ENCODE results near the gene PIK3R3. TPM values are rescaled to one million over a fixed set of nuclear protein-coding genes. Genes with fewer than 3 reads are reported as not detected.

PIK3R3 gene
- total and polyA plus RNA-seq, 2 donors (not counting 3 experiments of a cell fraction or from before 2014, with no cell fraction given), result 7.5 to 14.3 TPM

DNA sequence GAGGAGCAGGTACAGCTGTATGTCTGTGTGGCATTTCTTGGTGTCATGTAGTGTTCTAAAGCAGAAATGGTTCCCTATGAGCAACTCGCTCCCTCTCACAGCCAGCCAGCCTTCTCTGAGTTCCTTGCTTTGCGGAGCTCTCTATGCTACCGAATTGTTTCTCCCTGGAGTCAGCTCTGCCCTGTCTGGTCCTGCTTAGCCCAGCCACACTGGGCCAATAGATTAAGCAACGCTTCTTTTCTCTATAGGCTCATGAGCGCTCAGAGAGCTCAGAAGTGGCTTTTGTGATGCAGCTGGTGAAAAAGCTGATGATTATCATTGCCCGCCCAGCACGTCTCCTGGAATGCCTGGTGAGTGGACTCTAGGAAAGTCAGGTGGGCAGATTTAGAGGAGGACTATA is 113.1 kb downstream of the PIK3R3 start:
- FAIRE-seq, result no peak
- Histone ChIP-seq H4K20me1 (replicated peaks; ENCODE audit: control insufficient read depth, extremely low read depth, insufficient read depth, low read length) (no peaks in the 10 kb centered on the region), H3K36me3 (ENCODE audit: control insufficient read depth in 2 of 2, extremely low read depth in 1 of 2, insufficient read depth in 2 of 2, low read length in 2 of 2) (peaks cover 2% of the 10 kb centered on the region in 2 experiments), H3K4me2 (ENCODE audit: insufficient read depth, low read length) (no peak overlapping the region), H3K27me3 (ENCODE audit: control insufficient read depth in 2 of 2, insufficient read depth in 2 of 2, low read length in 2 of 2) (no peaks in the 10 kb centered on the region), H3K9me3 (replicated peaks; ENCODE audit: control insufficient read depth, insufficient read depth, low read length) (no peaks in the 10 kb centered on the region), H3K79me2 (ENCODE audit: control insufficient read depth, insufficient read depth, low read length) (no peaks in the 10 kb centered on the region), H2AFZ (ENCODE audit: low read depth, low read length) (no peak overlapping the region), H3K9me1 (replicated peaks; ENCODE audit: control insufficient read depth, extremely low read depth, insufficient read depth, low read length) (no peaks in the 10 kb centered on the region), H3K27ac (ENCODE audit: insufficient read depth, low read depth, low read length) (no peak overlapping the region), H3K9ac (replicated peaks; ENCODE audit: extremely low read depth, insufficient read depth, low read length) (no peak overlapping the region), H3K4me1 (ENCODE audit: control insufficient read depth, extremely low read depth, insufficient read depth, low read length) (no peaks in the 10 kb centered on the region), H3K4me3 (replicated peaks in 1 of 3; ENCODE audit: insufficient read depth in 1 of 3, low read depth in 1 of 3, low read length in 3 of 3) (no peak overlapping the region)
- CTCF ChIA-PET, result no interaction called here
- BruUV-seq (replicated peaks), result no TSS peak
- TF ChIP-seq FOS (IDR thresholded peaks at IDR 0.05; ENCODE audit: borderline replicate concordance, insufficient read depth, low read length) (no peak), POLR2A (IDR thresholded peaks at IDR 0.05; ENCODE audit: low read depth, low read length) (no peak), JUN (IDR thresholded peaks at IDR 0.05; ENCODE audit: borderline replicate concordance, insufficient read depth, insufficient read length, low read depth) (no peak), EZH2 (IDR thresholded peaks at IDR 0.05; ENCODE audit: borderline replicate concordance, low read depth, low read length, severe bottlenecking) (no peak), POLR2AphosphoS5 (IDR thresholded peaks at IDR 0.05; ENCODE audit: insufficient read depth, low read depth, low read length) (no peak), MYC (IDR thresholded peaks at IDR 0.05; ENCODE audit: low read depth, low read length) (no peak)
- TF ChIP-seq, protein P1, sequence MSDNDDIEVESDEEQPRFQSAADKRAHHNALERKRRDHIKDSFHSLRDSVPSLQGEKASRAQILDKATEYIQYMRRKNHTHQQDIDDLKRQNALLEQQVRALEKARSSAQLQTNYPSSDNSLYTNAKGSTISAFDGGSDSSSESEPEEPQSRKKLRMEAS (IDR thresholded peaks at IDR 0.05; ENCODE audit: insufficient read depth, insufficient read length), result no peak
- intact Hi-C loops (cut with micrococcal nuclease) (no loop called here), dilution Hi-C loops (cut with MboI; ENCODE audit: extremely low pct_ligation_motif_present, low sequenced_read_pairs) (no loop called here)
- no peak for DNase-seq (ENCODE audit: low read depth, low spot score)
- POLR2A ChIA-PET, result no interaction called here

DNA sequence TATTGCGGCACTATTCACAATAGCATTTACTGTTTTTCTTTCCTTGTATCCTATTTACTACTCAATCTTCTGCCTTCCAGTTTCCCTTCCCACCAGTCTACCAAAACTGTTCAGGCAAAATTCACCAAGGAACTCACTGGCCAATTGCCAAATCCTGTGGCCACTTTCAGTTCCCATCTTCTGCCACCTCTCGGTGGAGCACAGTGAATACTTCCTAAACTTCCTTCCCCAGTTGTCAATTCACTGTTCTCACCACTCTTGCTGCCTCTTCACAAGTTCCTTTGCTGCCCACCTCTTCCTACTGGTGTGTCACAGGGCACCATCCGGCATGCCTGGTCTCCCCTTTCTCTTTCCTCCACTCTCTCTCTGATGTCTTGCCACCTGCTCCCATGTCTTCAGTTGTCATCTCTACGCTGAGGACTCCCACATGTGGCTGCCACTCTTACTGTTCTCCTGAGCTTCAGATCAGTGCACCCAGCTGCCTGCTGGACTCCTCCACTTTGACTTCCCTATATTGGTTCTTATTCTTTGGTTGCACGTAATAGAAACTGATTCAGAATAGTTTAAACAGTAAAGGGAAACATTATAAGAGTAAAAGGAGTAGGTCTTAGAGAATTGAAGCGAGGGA is 114.4 kb downstream of the PIK3R3 start:
- TF ChIP-seq MYC (IDR thresholded peaks at IDR 0.05; ENCODE audit: low read depth, low read length) (no peak), GATA2 (IDR thresholded peaks at IDR 0.05; ENCODE audit: insufficient read depth, insufficient read length, low read depth, low read length) (no peak), POLR2AphosphoS5 (IDR thresholded peaks at IDR 0.05; ENCODE audit: insufficient read depth, low read depth, low read length) (no peak), FOS (IDR thresholded peaks at IDR 0.05; ENCODE audit: borderline replicate concordance, insufficient read depth, low read length) (no peak), JUN (IDR thresholded peaks at IDR 0.05; ENCODE audit: borderline replicate concordance, insufficient read depth, insufficient read length, low read depth) (no peak), EZH2 (IDR thresholded peaks at IDR 0.05; ENCODE audit: borderline replicate concordance, low read depth, low read length, severe bottlenecking) (no peak), POLR2A (IDR thresholded peaks at IDR 0.05; ENCODE audit: low read depth, low read length) (no peak)
- TF ChIP-seq, protein P2, sequence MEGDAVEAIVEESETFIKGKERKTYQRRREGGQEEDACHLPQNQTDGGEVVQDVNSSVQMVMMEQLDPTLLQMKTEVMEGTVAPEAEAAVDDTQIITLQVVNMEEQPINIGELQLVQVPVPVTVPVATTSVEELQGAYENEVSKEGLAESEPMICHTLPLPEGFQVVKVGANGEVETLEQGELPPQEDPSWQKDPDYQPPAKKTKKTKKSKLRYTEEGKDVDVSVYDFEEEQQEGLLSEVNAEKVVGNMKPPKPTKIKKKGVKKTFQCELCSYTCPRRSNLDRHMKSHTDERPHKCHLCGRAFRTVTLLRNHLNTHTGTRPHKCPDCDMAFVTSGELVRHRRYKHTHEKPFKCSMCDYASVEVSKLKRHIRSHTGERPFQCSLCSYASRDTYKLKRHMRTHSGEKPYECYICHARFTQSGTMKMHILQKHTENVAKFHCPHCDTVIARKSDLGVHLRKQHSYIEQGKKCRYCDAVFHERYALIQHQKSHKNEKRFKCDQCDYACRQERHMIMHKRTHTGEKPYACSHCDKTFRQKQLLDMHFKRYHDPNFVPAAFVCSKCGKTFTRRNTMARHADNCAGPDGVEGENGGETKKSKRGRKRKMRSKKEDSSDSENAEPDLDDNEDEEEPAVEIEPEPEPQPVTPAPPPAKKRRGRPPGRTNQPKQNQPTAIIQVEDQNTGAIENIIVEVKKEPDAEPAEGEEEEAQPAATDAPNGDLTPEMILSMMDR (IDR thresholded peaks at IDR 0.05; ENCODE audit: extremely low read depth in 1 of 2, insufficient read depth in 1 of 2, low read depth in 1 of 2, low read length in 2 of 2), result no peak
- TF ChIP-seq, protein P1 (IDR thresholded peaks at IDR 0.05; ENCODE audit: insufficient read depth, insufficient read length), result no peak
- Histone ChIP-seq H3K9ac (replicated peaks; ENCODE audit: extremely low read depth, insufficient read depth, low read length) (no peak overlapping the region), H3K27me3 (ENCODE audit: control insufficient read depth in 2 of 2, insufficient read depth in 2 of 2, low read length in 2 of 2) (no peaks in the 10 kb centered on the region), H3K9me1 (replicated peaks; ENCODE audit: control insufficient read depth, extremely low read depth, insufficient read depth, low read length) (no peaks in the 10 kb centered on the region), H3K4me1 (ENCODE audit: control insufficient read depth, extremely low read depth, insufficient read depth, low read length) (no peaks in the 10 kb centered on the region), H3K4me3 (replicated peaks in 1 of 3; ENCODE audit: insufficient read depth in 1 of 3, low read depth in 1 of 3, low read length in 3 of 3) (no peak overlapping the region), H3K4me2 (ENCODE audit: insufficient read depth, low read length) (no peak overlapping the region), H3K9me3 (replicated peaks; ENCODE audit: control insufficient read depth, insufficient read depth, low read length) (no peaks in the 10 kb centered on the region), H3K27ac (ENCODE audit: insufficient read depth, low read depth, low read length) (no peak overlapping the region), H3K36me3 (ENCODE audit: control insufficient read depth in 2 of 2, extremely low read depth in 1 of 2, insufficient read depth in 2 of 2, low read length in 2 of 2) (peaks cover 0 to 2% of the 10 kb centered on the region in 2 experiments), H3K79me2 (ENCODE audit: control insufficient read depth, insufficient read depth, low read length) (no peaks in the 10 kb centered on the region), H4K20me1 (replicated peaks; ENCODE audit: control insufficient read depth, extremely low read depth, insufficient read depth, low read length) (no peaks in the 10 kb centered on the region), H2AFZ (ENCODE audit: low read depth, low read length) (no peak overlapping the region)
- no TSS peak for BruUV-seq (replicated peaks)
- ChIA-PET POLR2A (no interaction called here), CTCF (no interaction called here)
- dilution Hi-C loops (cut with MboI; ENCODE audit: extremely low pct_ligation_motif_present, low sequenced_read_pairs), result no loop called here
- intact Hi-C loops (cut with micrococcal nuclease), result no loop called here
- DNase-seq (ENCODE audit: low read depth, low spot score), result no peak
- FAIRE-seq, result no peak
